ENCODE data around the gene SCGB1C2.
A peak's percentile ranks its signal among the peaks of the same experiment; 100 is the strongest.

The SCGB1C2 gene

DNA sequence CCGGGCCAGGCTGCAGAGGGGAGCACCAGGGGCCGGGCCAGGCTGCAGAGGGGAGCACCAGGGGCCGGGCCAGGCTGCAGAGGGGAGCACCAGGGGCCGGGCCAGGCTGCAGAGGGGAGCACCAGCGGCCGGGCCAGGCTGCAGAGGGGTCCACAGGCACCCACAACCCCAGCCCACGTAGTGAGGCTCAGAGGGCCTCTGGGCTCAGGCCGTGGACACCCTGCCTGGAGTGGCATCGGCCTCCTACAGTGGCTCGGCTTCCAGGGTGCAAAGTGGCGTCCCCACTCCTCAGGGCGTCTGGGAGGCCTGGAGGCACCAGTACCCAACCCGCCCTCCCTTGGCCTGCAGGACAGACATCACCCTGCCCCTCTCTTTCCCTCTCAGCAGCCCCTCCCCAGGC lies 34.5 kb downstream of the SCGB1C2 start:
- DNase-seq (ENCODE audit: low read depth in 3 of 3) = no peak

DNA sequence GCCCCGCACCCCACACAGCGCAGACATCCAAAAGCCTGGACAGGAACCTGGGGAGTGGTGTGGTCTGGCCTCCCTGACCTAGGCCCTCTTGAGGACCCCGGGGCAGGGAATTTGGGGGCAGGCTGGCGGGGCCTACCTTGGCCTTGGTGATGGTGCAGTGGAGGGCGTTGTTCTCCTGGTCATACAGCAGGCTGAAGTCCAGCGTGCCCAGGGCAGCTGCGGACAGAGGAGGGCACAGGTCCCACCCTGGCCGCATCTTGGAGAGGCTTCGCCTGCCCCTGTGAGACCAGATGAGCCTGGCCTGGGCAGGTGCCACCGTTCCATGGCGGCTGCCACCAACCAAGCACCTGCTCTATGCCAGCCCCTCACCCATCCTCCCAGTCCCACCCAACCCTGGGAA lies 35.0 kb downstream of the SCGB1C2 start:
- no peak for DNase-seq (ENCODE audit: low read depth in 3 of 3)

GRCh38 chr17:173166-173911 lies 36.0 kb downstream of the SCGB1C2 start:
- DNase-seq (ENCODE audit: low read depth in 3 of 3) = no peak

DNA sequence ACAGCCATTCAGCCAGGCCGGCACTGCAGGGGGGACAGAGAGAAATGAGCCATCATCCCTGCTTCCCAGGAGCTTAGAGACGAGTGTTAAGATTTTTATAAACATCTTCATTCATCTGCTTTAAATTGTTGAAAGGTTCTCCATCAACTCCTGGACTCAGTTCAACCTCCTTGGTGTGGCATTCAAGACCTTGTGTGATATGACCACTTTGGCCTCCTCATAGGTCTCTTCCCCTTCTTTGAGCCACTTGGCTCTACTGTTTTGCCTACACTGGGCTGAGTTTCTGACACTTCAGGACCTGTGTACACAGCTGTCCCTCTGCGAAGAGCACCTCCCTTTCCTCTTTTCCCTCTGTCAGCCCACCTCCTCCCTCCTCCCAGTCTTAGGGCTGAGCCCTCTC lies 39.8 kb downstream of the SCGB1C2 start:
- DNase-seq (ENCODE audit: low read depth in 3 of 3) = no peak

DNA sequence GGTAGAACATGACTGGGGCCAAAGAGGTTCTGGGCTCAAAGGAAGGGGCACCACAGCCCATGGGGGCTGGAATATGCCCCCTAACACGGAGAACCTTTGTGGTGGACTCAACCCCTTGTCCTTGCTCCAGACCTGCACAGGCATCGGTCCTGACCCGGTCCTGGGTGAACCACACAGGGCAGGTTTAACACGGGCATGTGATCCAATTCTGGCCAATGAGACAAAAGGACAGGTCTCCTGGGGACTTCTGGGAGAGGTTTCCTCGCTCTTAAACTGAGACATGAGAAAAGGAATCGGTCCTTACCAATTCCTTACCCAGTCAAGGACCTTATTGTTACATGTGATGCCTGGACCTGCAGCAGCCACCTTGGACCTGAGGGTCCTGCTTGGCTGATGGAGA lies 40.4 kb downstream of the SCGB1C2 start:
- no peak for DNase-seq (ENCODE audit: low read depth in 3 of 3)

DNA sequence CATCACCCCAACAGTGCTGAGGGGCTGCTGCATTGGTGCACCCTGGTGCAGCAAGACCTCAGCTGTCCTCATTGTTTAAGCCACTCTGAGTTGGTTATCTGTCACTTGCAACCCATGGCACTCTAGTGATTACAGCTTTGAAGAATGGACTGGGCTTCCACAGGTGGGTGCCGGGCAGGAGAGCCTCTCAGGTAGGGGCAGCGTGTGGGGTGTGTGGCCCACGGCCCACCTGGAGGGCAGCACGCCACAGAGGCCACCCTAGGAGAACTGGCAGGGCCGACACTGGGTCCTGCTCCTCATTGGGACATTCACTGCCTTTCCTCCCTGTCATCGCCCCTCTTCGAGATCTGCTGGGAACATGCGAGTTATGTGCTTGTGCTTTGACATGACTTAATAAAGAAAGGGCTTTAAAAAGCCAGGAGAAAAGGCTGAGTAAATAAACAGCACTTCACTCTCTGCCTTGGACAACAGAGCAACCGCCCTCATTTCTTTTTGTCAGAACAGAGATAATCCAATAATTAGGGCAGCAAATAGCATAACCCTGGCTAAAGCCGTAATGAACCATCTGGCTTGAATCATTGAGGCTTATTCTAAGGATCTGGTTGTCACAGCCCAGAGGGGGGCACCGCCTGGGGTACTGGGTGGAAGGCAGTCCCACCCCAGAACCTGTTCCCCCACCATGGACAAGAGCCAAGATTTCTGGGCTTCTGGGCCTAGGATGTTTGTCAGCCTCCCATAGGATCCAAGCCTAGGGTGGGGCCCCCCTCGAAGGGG lies 41.1 kb downstream of the SCGB1C2 start:
- no peak for DNase-seq (ENCODE audit: low read depth in 3 of 3)

GRCh38 chr17:179066-179432 lies 41.7 kb downstream of the SCGB1C2 start:
- DNase-seq (ENCODE audit: low read depth in 3 of 3) = no peak

DNA sequence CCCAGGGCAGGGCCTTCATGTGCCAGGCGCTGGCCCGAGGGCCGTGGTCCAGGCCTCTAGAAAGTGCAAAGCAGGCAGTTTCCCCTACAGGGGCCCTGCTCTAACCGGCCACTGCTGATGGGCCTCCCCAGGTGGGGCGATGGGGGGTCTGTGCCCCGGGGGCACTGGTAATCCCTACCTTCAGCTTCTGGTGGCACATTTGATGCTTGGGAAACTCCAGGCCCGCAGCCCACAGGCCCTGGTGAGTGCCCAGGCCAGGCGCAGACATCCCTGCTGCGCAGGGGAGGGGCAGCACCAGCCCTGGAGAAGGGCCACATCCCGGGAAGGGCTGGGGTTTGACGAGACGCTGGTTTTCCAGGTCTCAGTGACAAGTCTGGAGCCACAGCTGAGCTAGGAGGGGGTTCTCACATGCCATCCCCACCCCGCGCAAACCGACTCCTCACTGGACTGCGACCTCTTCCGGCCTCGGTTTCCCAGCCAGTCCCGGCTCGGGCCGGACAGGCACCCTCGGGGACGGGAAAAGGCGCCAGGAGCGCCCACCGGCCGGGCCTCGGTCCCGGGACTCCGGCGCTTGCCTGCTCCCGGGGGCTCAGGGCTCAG lies 42.5 kb downstream of the SCGB1C2 start:
- DNase-seq (ENCODE audit: low read depth in 3 of 3) = no peak

DNA sequence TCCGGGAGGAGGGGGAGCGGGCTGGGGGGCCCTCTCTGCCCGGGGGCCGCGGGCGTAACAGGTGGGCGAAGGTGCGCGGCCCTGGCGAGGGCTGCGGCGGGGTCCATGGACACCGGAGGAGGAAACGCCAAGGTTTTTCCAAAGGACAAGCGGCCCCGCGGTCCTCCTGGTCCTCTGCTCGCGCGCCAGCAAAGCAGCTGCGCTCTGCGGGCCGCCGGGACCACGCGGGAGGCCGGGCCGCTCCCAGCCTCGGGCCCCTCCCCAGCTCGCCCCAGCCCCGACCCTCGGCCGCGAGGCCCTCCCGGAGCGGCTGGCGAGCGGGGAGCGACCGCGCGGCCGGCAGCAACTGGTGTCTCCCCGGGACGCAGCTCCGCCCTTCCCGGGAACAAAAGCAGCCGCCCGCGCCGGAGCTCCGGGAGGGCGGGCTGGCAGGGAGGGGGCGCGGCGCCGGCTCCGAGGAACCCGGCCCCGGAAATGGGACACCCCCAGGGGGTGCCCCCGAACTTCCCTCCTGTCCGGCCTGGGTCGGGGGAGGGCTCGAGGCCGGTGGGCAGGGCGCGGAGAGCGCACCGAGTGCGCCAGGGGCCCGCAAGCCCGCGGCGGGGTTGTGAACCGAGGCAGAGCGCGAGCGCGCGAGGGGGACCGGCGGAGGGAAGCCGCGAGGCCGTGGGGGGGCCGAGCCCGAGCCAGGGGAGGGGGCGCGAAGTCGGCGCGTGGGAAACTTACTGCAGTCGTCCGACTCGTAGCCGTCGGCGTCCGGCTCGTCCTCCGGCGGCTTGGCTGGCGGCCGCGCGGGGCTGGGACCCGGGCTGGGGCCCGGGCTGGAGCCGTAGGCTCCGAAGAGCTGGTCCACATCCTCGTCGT lies 43.2 kb downstream of the SCGB1C2 start:
- no peak for DNase-seq (ENCODE audit: low read depth in 3 of 3)

DNA sequence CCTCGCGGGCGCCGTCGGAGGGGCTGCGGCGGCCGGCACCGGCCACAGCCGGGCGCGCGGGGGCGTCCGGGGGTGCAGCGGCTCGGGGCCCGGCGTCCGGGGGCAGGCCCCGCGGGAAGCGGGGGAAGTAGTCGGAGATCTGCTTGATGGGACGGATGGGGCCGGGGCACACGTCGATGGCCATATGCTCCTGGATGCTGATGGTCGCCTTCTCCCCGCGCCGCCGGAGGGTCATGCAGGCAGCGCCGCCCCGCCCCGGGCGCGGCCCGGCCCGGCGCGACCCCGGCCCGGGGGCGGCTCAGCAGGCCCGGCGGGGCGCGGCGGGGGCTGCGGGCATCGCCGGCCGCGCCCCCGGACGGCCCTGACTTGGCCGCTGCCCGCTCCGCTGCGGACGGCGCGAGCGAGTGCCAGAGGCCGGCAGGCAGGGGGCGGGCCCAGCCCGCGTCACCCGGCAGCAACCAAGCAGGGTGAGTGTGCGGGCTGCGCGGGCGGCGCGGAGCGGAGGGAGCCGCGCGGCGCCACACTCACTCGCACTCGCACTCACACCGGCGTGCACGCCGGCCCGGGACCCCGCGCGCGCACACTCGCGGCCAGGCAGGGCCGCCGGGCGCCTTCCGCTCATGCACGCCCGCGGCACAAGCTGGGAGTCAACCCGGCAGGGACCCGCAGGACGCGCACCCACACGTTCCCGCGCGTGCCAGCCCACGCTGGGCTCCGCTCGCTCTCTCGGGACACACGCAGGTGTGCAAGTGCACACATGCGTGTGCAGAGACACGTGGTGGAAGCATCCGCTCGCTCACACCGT lies 44.1 kb downstream of the SCGB1C2 start, which contains the start of gene DOC2B:
Gene DOC2B (minus strand): TSS at position 406 of the 805 bp plus-strand sequence. CDS start 171 bp downstream, at position 235.
- peak in 1 of 3 experiments; percentile 16 for DNase-seq (ENCODE audit: low read depth in 3 of 3)

- no peak for DNase-seq (ENCODE audit: low read depth in 3 of 3)
These were observed 44.8 kb downstream of the SCGB1C2 start for GRCh38 chr17:182050-182751.

DNA sequence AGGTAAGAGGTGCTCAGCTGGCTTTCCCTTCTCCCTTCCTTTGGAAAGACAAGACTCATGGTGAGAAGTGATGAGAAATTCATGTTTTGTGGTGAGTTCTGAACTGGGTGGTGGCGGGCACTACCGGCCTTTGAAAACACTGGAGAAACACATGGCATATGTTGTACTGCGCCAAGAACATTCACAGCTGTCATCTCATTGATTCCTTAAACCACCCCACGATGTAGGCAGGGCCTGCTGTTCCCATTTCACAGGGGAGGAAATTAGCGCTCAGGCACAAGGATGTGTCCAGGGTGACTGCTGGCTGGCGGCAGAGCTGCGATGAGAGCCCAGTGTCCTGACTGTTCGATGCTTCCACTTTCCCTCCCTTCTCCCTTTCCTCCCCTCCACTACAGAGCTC lies 45.7 kb downstream of the SCGB1C2 start:
- no peak for DNase-seq (ENCODE audit: low read depth in 3 of 3)

- DNase-seq (ENCODE audit: low read depth in 3 of 3) = peak in 2 of 3 experiments; percentile 22 to 49
These were observed 48.2 kb downstream of the SCGB1C2 start for GRCh38 chr17:185445-186138.

DNA sequence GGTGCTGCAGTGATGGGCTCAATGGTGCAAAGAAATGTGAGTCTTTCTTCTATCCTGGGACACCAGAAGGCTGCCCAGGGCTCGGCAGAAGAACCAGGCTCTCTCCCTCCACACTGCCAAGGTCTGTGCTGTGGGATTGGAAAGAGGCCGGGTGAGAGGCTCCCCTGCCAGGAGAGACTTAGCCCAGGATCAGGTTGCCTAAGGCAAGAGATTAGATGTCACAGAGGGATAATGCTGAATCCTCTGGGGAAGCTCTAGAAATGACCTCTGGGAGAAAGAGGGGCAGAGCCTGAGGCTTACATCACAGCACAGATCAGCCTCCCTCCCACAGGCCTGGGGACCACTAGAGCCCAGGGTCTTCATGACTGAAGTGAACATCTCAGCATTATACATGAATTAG lies 49.8 kb downstream of the SCGB1C2 start:
- no peak for DNase-seq (ENCODE audit: low read depth in 3 of 3)

Data from stimulated activated CD4-positive, alpha-beta T cell treated with anti-CD3 and anti-CD28 coated beads, TNF-alpha, amount 100 ng/mL, for 24 hours (primary cell).